ENCODE measurements around the gene FCHSD2.

Gene FCHSD2

GRCh38 chr11:73172992-73173656 lies 31.0 kb upstream of the FCHSD2 start:
- H3K36me3 ChIP-seq (ENCODE audit: control insufficient read depth, insufficient read depth, low read length): no peaks in the 10 kb centered on the region
- no peak overlapping the region for H3K27ac ChIP-seq (ENCODE audit: low read length)
- no CpG with 5 or more reads among the region's 4 CpGs for WGBS (ENCODE audit: insufficient coverage, insufficient read length)
- H3K4me3 ChIP-seq (ENCODE audit: low read length): no peak overlapping the region
- DNase-seq (ENCODE audit: low read depth, low spot score): no peak
- H3K27me3 ChIP-seq (ENCODE audit: control insufficient read depth, insufficient read depth, low read length): no peaks in the 10 kb centered on the region
- H3K4me1 ChIP-seq (ENCODE audit: control insufficient read depth, insufficient read depth, low read length): no peaks in the 10 kb centered on the region
- H3K9me3 ChIP-seq (ENCODE audit: control insufficient read depth, insufficient read depth, low read length): no peaks in the 10 kb centered on the region

GRCh38 chr11:73171436-73172161 lies 29.5 kb upstream of the FCHSD2 start:
- H3K4me3 ChIP-seq (ENCODE audit: low read length): no peak overlapping the region
- no peak overlapping the region for H3K27ac ChIP-seq (ENCODE audit: low read length)
- WGBS (ENCODE audit: insufficient coverage, insufficient read length): no CpG with 5 or more reads among the region's 8 CpGs
- DNase-seq (ENCODE audit: low read depth, low spot score): no peak
- no peaks in the 10 kb centered on the region for H3K9me3 ChIP-seq (ENCODE audit: control insufficient read depth, insufficient read depth, low read length)
- H3K27me3 ChIP-seq (ENCODE audit: control insufficient read depth, insufficient read depth, low read length): no peaks in the 10 kb centered on the region
- no peaks in the 10 kb centered on the region for H3K36me3 ChIP-seq (ENCODE audit: control insufficient read depth, insufficient read depth, low read length)
- no peaks in the 10 kb centered on the region for H3K4me1 ChIP-seq (ENCODE audit: control insufficient read depth, insufficient read depth, low read length)

- H3K27ac ChIP-seq (ENCODE audit: low read length): no peak overlapping the region
These were observed 28.0 kb upstream of the FCHSD2 start for GRCh38 chr11:73170140-73170539.

GRCh38 chr11:73168925-73169579 lies 26.9 kb upstream of the FCHSD2 start:
- WGBS (ENCODE audit: insufficient coverage, insufficient read length): no CpG with 5 or more reads among the region's 11 CpGs
- Histone ChIP-seq H3K27me3 (ENCODE audit: control insufficient read depth, insufficient read depth, low read length) (no peaks in the 10 kb centered on the region), H3K36me3 (ENCODE audit: control insufficient read depth, insufficient read depth, low read length) (no peaks in the 10 kb centered on the region), H3K9me3 (ENCODE audit: control insufficient read depth, insufficient read depth, low read length) (no peaks in the 10 kb centered on the region), H3K4me3 (ENCODE audit: low read length) (no peak overlapping the region), H3K4me1 (ENCODE audit: control insufficient read depth, insufficient read depth, low read length) (no peaks in the 10 kb centered on the region), H3K27ac (ENCODE audit: low read length) (no peak overlapping the region)
- DNase-seq (ENCODE audit: low read depth, low spot score): no peak

More at GRCh38 chr11:73170140-73170539, 28.0 kb upstream of the FCHSD2 start:
- Histone ChIP-seq H3K36me3 (ENCODE audit: control insufficient read depth, insufficient read depth, low read length) (no peaks in the 10 kb centered on the region), H3K4me1 (ENCODE audit: control insufficient read depth, insufficient read depth, low read length) (no peaks in the 10 kb centered on the region), H3K9me3 (ENCODE audit: control insufficient read depth, insufficient read depth, low read length) (no peaks in the 10 kb centered on the region), H3K27me3 (ENCODE audit: control insufficient read depth, insufficient read depth, low read length) (no peaks in the 10 kb centered on the region), H3K4me3 (ENCODE audit: low read length) (no peak overlapping the region)
- DNase-seq (ENCODE audit: low read depth, low spot score): no peak
- no CpG with 5 or more reads among the region's 2 CpGs for WGBS (ENCODE audit: insufficient coverage, insufficient read length)

- no CpG with 5 or more reads among the region's 3 CpGs for WGBS (ENCODE audit: insufficient coverage, insufficient read length)
- no peaks in the 10 kb centered on the region for H3K36me3 ChIP-seq (ENCODE audit: control insufficient read depth, insufficient read depth, low read length)
- H3K27me3 ChIP-seq (ENCODE audit: control insufficient read depth, insufficient read depth, low read length): no peaks in the 10 kb centered on the region
- H3K27ac ChIP-seq (ENCODE audit: low read length): no peak overlapping the region
- no peak overlapping the region for H3K4me3 ChIP-seq (ENCODE audit: low read length)
- DNase-seq (ENCODE audit: low read depth, low spot score): no peak
- H3K4me1 ChIP-seq (ENCODE audit: control insufficient read depth, insufficient read depth, low read length): no peaks in the 10 kb centered on the region
- no peaks in the 10 kb centered on the region for H3K9me3 ChIP-seq (ENCODE audit: control insufficient read depth, insufficient read depth, low read length)
These were observed 25.3 kb upstream of the FCHSD2 start for GRCh38 chr11:73167363-73167954.

- no peaks in the 10 kb centered on the region for H3K4me1 ChIP-seq (ENCODE audit: control insufficient read depth, insufficient read depth, low read length)
- DNase-seq (ENCODE audit: low read depth, low spot score): no peak
These were observed 22.9 kb upstream of the FCHSD2 start for GRCh38 chr11:73164803-73165540.

GRCh38 chr11:73163638-73164174 lies 21.6 kb upstream of the FCHSD2 start:
- H3K27ac ChIP-seq (ENCODE audit: low read length): no peak overlapping the region
- H3K27me3 ChIP-seq (ENCODE audit: control insufficient read depth, insufficient read depth, low read length): no peaks in the 10 kb centered on the region
- WGBS (ENCODE audit: insufficient coverage, insufficient read length): no CpG with 5 or more reads among the region's 2 CpGs
- H3K4me3 ChIP-seq (ENCODE audit: low read length): no peak overlapping the region
- DNase-seq (ENCODE audit: low read depth, low spot score): no peak
- H3K36me3 ChIP-seq (ENCODE audit: control insufficient read depth, insufficient read depth, low read length): no peaks in the 10 kb centered on the region
- no peaks in the 10 kb centered on the region for H3K4me1 ChIP-seq (ENCODE audit: control insufficient read depth, insufficient read depth, low read length)
- H3K9me3 ChIP-seq (ENCODE audit: control insufficient read depth, insufficient read depth, low read length): no peaks in the 10 kb centered on the region

More at GRCh38 chr11:73164803-73165540, 22.9 kb upstream of the FCHSD2 start:
- H3K27ac ChIP-seq (ENCODE audit: low read length): no peak overlapping the region
- no peak overlapping the region for H3K4me3 ChIP-seq (ENCODE audit: low read length)
- no peaks in the 10 kb centered on the region for H3K9me3 ChIP-seq (ENCODE audit: control insufficient read depth, insufficient read depth, low read length)
- no peaks in the 10 kb centered on the region for H3K27me3 ChIP-seq (ENCODE audit: control insufficient read depth, insufficient read depth, low read length)
- H3K36me3 ChIP-seq (ENCODE audit: control insufficient read depth, insufficient read depth, low read length): no peaks in the 10 kb centered on the region
- WGBS (ENCODE audit: insufficient coverage, insufficient read length): no CpG with 5 or more reads among the region's 2 CpGs

- H3K27me3 ChIP-seq (ENCODE audit: control insufficient read depth, insufficient read depth, low read length): no peaks in the 10 kb centered on the region
- no peaks in the 10 kb centered on the region for H3K9me3 ChIP-seq (ENCODE audit: control insufficient read depth, insufficient read depth, low read length)
- no peak overlapping the region for H3K4me3 ChIP-seq (ENCODE audit: low read length)
- H3K36me3 ChIP-seq (ENCODE audit: control insufficient read depth, insufficient read depth, low read length): no peaks in the 10 kb centered on the region
- no CpG with 5 or more reads among the region's 10 CpGs for WGBS (ENCODE audit: insufficient coverage, insufficient read length)
- DNase-seq (ENCODE audit: low read depth, low spot score): no peak
- H3K27ac ChIP-seq (ENCODE audit: low read length): no peak overlapping the region
- no peaks in the 10 kb centered on the region for H3K4me1 ChIP-seq (ENCODE audit: control insufficient read depth, insufficient read depth, low read length)
These were observed 20.1 kb upstream of the FCHSD2 start for GRCh38 chr11:73162196-73162740.

GRCh38 chr11:73160005-73160760 lies 18.1 kb upstream of the FCHSD2 start:
- Histone ChIP-seq H3K4me3 (ENCODE audit: low read length) (no peak overlapping the region), H3K9me3 (ENCODE audit: control insufficient read depth, insufficient read depth, low read length) (no peaks in the 10 kb centered on the region), H3K27ac (ENCODE audit: low read length) (no peak overlapping the region), H3K27me3 (ENCODE audit: control insufficient read depth, insufficient read depth, low read length) (no peaks in the 10 kb centered on the region), H3K36me3 (ENCODE audit: control insufficient read depth, insufficient read depth, low read length) (no peaks in the 10 kb centered on the region), H3K4me1 (ENCODE audit: control insufficient read depth, insufficient read depth, low read length) (no peaks in the 10 kb centered on the region)
- no peak for DNase-seq (ENCODE audit: low read depth, low spot score)
- no CpG with 5 or more reads among the region's 10 CpGs for WGBS (ENCODE audit: insufficient coverage, insufficient read length)
